Measurements from ENCODE around the gene CHKA.

The CHKA gene

DNA sequence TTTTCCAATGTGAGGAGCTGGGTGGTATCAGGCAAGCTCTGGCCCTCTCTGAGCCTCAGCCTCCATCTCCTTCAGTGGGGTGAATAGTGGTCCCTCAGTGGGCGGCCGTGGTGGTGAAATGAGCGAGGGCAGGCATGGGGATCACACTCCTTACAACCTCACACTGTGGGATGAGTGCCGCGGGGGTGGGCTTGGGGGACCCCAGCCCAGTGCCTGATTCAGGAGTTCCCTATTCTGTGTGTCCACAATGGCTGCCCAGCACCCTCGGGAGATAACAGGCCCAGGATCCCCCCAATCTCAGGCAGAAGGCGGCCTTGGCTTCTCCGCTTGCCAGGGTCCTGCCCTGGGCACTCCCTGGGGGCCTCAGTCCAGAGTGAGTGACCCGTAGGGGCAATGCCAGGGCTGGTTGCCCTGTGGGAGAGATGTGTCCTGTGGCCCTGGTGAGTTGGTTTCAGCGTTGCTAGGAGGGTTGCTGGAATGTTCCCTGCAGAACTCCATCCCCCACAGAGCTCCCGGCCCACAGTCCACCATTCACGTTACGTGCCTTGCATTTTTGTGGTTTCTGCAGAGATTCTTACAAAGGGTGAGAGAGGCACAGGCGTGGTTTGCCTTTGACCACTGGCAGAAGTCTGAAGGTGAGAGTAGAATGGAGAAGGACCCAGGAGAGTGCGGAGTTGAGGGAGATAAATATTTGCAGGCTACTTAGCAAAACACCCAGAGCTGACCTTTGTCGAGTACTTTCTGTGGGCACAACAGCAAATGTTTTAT, 108.2 kb downstream of the CHKA start:
- DNase-seq, result no peak

GRCh38 chr11:68012044-68012842, 108.9 kb downstream of the CHKA start:
- DNase-seq, result no peak

GRCh38 chr11:68011051-68011943, 109.9 kb downstream of the CHKA start:
- no peak for DNase-seq

DNA sequence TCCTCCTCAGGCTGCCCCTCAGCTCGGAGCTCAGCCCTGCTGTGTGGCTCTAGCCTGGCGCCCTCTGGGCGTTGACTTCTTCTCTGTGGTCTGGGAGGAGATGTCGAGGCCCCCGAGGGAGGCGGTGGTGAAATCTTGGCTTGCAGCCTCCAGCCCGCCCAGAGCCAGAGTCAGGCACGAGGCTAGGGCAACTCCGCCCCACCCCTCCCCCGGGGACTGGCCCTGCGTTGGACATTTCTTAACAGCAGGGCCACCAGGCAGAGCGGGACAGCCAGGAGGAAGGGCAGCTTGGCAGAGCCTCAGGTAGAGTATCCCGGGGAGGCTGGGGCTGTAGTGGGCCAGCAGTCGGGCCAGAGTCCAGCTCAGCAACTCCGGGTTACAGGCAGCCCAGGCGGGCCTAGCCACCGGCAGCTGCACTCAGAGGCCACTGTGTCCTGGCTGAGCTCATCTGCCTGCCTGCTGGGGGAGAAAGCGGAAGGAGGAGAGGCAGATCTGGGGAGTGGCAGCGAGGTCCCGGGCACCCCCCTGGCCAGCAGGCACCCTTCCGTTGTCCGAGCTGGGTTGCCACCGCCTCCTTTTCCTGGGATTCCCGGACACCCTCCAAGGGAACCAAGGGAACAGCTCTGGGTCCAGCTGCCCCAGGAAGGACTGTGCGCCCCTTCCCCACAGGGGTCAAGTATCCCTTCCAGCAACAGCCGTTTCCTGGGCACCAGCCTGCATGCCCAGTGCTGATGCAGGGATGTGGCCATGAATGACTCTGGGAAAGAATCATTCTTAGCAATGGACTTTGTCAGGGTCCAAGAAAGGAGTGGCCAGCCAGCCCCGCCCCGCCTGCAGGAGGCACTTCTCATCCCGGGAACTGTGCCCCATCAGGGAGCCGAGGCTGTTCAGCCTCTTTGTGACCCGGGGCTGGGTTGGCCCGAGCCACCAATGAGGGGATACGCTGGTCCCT, 110.8 kb downstream of the CHKA start, which contains the start of gene ALDH3B1:
TSS of gene ALDH3B1 (plus strand) at position 238 of the 952 bp plus-strand sequence. CDS start 4,971 bp downstream, outside the sequence.
- DNase-seq, result no peak

GRCh38 chr11:68009391-68010089, 111.6 kb downstream of the CHKA start:
- no peak for DNase-seq

DNA sequence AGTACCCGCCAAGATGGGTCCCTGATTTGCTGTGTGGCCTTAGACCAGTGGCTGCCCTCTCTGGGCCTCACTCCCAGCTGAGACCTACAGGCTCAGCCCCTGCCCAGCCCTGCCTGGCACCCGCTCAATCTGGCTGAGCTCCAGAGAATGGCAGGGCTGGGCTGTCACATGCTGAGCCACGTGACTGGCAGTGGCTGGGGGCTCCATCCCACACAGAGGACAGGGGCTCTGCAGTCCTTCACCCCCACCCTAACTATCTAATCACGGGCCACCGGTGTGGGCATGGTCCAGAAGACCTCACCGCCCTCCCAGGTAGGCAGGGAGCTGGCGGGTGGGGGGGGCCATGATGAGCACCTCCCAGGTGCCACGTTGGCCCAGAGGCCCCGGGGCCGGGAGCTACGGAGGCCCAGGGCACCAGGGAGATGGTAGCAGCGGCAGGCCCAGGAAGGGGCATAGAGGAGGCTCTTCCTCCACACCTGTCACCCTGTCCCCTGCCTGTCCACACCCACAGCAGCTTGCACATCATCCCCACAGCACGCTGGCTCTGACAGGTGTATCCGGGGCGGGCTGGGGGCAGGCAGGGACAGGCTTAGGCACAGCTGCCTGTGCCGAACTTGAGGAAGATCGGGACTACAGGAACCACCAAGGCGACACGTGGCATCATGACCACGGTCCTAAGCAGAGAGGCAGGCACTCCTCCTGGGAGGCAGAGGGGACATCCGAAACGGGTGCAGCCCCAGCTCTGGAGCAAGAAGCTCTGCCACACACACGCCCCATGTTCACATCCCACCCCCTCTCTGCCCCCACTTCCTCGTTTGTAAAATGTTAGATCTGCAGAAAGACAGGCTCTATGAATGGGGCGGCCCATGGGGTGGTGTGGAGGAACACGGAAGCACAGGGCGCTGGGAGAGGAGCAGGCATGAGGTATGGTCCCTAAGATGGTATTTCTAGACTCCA, 112.5 kb downstream of the CHKA start:
- no peak for DNase-seq

DNA sequence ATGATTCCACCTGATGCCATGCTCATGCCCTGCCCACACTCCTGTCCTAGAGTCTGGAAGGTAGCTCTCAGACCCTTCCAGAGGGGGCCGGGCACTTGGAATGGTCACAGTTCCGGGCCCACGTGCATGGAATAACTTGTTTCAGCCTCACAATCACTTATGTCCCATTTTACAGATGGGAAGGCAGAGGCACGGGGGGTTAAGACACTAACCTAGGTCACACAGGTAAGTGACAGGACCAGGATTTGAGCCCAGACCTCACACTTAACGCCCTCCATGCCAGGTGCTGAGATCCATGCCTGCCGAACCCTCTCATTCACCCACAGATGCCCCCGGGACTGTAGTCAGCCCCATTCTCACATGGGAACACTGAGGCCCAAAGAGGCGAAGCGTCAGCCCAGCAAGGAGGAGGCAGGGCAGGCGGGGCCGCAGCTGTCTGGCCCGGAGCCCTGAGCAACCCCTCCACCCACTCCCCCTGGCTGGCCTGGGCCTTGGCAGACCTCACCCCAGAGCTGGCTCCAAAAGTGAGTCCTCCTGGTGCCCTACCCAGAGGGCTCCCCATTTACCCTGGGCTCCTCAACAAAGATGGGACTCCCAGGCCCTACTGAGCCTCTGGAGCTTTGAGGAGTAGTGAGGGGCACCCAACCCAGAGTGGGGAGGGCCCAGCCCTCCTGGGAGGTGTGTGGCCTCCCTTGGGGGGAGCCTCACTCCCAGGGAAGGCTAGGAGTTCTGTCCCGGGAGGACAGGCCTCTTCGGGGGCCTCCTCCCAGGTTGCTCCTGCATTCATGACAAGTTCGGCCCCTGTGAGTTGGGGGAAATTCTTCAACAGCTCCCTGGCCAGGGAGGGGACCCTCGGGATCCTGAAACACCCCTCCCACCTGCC, 113.4 kb downstream of the CHKA start:
- DNase-seq, result no peak

GRCh38 chr11:68006606-68007166, 114.5 kb downstream of the CHKA start:
- no peak for DNase-seq

DNA sequence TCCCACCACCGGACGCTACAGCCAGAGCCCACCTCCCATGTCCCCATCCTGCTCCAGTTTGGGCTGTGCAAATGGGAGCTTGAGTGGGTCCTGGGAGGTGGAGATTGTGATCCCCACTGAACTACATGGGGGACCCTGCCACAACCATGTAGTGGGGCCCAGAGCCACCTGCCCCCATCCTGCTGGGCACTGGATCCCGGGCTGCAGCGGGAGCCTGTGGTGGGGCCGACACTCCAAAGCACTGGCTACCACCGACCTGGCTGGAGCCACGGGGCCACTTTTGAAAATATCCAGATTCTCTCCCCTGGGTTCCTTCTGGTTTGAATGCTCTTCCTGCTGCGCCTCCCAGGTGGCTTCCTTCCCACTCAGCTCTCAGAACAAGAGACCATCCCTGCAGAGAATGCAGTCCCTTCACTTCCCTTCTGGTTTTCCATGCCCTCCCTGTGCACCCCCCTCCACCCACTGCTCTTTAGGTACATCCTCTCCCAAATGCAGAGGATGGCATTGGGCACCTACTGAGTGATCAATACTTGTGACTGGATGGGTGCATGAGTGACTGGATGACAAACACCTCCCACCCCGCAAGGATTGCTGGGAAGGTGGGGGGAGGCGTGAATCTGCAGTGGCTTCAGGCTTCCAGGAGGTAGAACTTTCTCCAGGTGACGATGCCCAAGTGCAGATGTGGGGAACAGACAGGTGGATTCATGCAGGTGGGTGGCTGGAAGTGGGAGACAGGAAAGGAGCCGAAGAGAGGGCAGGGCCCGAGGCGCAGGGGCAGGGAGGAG, 116.4 kb downstream of the CHKA start:
- no peak for DNase-seq

DNA sequence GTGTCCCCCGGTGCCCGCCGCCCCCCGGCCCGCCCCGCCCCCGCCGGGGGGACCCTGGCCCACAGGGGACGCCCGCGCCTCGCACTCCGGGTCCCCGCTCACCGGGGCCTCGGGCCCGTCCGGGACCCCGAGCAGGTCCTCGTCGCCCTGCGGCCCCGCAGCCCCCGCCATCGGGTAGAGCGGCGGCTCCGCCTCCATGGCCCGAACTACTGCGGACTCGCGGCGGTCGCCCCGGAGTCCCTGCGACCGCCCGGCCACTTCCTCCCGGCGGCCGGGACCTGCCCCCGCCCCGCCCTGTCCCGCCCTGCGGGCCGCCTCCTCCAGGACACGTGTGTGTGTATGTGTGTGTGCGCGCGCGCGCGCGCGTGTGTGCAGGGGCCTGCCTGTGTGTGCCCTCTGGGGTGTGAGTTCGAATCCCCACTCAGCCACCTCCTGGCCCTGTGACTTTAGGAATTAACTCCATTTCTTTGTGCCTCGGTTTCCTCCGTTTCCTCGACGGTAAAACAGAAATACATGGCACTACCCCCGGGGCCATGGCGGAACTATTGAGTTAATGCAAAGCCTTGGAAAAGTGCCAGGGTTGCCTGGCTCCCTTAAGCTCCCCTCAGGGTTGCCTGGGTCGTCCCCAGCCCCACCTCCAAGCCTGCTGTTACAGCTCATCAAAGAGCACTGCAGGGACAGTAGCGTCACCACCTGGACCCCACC, 117.2 kb downstream of the CHKA start, which contains the start of gene UNC93B1:
TSS of gene UNC93B1 (minus strand) at position 252 of the 705 bp plus-strand sequence. CDS start at position 198, 54 bp downstream.
- DNase-seq, result peak; percentile 90

DNA sequence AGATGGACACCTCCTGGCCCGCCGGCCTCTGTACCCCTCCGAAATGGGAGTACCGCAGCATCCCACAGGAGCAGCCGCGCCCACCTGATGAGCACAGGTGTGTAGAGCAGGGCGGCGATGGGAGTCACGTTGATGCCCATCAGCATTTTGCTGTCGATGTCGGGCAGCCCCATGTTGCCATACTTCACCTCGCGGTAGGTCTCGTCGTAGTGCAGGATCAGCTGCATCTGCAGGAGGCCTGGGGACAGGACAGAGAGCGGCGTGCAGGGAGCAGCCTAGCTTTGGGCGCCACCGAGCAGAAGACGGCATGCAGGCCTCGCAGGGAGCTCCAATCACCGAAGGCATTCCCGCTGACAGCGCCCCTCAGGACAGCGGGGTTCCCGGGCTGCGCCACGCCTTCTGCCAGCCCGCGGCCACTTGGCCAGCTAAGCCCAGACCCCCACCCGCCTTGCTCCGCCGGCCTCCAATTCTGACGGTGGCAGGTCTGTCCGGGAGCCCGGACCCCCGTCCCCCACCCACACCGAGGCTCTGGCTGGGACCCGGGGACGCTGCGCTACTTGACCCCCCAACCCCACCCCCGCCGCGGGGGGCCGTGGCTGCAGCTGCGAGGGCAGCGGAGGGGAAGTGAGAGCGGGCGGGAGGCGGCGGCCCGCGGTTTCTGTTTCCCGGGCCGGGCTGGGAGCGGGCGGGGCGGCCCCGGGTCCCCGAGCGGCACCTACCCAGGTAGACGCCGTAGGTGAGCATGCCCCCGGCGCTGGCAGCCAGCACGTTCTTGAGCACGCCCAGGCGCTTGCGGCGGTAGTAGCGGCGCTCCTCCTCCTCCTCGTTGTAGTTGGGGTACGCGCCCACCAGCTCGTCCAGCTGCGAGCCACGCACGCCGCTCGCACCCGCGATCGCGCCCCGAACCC, 118.0 kb downstream of the CHKA start:
- peak; percentile 26 for DNase-seq
